ENCODE results near the gene CEP112. TPM values are rescaled to one million over a fixed set of nuclear protein-coding genes. Genes with fewer than 3 reads are reported as not detected.

The CEP112 gene
- polyA plus RNA-seq, 1 donor (not counting 4 experiments of a cell fraction or from before 2014, with no cell fraction given) = 2.6 TPM

DNA sequence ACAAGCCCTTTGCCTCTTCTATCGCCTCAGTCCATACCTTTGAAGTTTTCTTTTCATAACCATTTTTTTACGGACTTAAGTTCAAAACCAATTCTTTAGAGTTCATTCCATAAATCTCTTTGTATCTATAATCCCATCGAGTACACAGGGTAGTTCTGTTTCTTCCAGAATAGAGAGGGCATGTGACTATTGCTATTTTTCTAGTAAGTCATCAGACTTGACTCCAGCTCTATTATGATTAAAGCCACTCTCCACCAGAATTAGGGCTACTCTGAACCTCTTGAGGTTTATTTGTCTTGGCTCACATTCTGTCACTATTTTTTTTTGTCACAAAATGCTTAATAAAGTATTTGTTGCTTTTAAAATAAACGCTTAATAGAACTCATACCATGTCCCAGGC is 438.6 kb downstream of the CEP112 start:
- FAIRE-seq = no peak
- dilution Hi-C loops (cut with MboI; ENCODE audit: extremely low pct_ligation_motif_present, low sequenced_read_pairs) = no loop called here

GRCh38 chr17:65751263-65751662 is 440.7 kb downstream of the CEP112 start:
- Histone ChIP-seq H3K4me3 (ENCODE audit: control insufficient read depth in 2 of 3, extremely low read depth in 1 of 3, insufficient read depth in 2 of 3, low read depth in 1 of 3, low read length in 3 of 3) (no peak overlapping the region), H3K79me2 (ENCODE audit: control insufficient read depth, insufficient read depth, low read length) (no peaks in the 10 kb centered on the region), H3K27ac (ENCODE audit: control insufficient read depth, insufficient read depth, low read length) (no peak overlapping the region), H2AFZ (ENCODE audit: control insufficient read depth, low read length) (no peak overlapping the region), H4K20me1 (ENCODE audit: control insufficient read depth, extremely low read depth, insufficient read depth, low read length) (no peaks in the 10 kb centered on the region), H3K9ac (ENCODE audit: control insufficient read depth, extremely low read depth, insufficient read depth, low read length) (no peak overlapping the region), H3K9me3 (ENCODE audit: control insufficient read depth, low read depth, low read length) (no peaks in the 10 kb centered on the region), H3K36me3 (ENCODE audit: control insufficient read depth in 2 of 2, extremely low read depth in 1 of 2, insufficient read depth in 2 of 2, low read length in 2 of 2) (no peaks in the 10 kb centered on the region), H3K4me2 (ENCODE audit: control insufficient read depth, extremely low read depth, insufficient read depth, low read depth, low read length) (peak overlapping the region; percentile 26), H3K9me1 (ENCODE audit: control insufficient read depth, extremely low read depth, insufficient read depth, low read length) (no peaks in the 10 kb centered on the region), H3K4me1 (ENCODE audit: control insufficient read depth, extremely low read depth, insufficient read depth, low read length) (peaks cover 19% of the 10 kb centered on the region), H3K27me3 (ENCODE audit: control insufficient read depth, extremely low read depth, insufficient read depth, low read length) (no peaks in the 10 kb centered on the region)
- TF ChIP-seq EZH2 (IDR thresholded peaks at IDR 0.05; ENCODE audit: low read length) (no peak), CTCF (optimal IDR thresholded peaks at IDR 0.05 in 1 of 3, IDR thresholded peaks at IDR 0.05 in 1 of 3, conservative IDR thresholded peaks at IDR 0.05 in 1 of 3; ENCODE audit: extremely low read depth in 1 of 3, insufficient read depth in 2 of 3, low read length in 3 of 3) (no peak)
- FAIRE-seq (no peak), DNase-seq (ENCODE audit: low read depth, low spot score) (no peak)
- dilution Hi-C loops (cut with MboI; ENCODE audit: extremely low pct_ligation_motif_present, low sequenced_read_pairs) = no loop called here

More for the DNA sequence above, 438.6 kb downstream of the CEP112 start:
- no peaks in the 10 kb centered on the region for H3K9me1 ChIP-seq (ENCODE audit: control insufficient read depth, extremely low read depth, insufficient read depth, low read length)
- H3K4me1 ChIP-seq (ENCODE audit: control insufficient read depth, extremely low read depth, insufficient read depth, low read length) = peaks cover 19% of the 10 kb centered on the region
- H3K27me3 ChIP-seq (ENCODE audit: control insufficient read depth, extremely low read depth, insufficient read depth, low read length) = no peaks in the 10 kb centered on the region
- H3K4me3 ChIP-seq (ENCODE audit: control insufficient read depth in 2 of 3, extremely low read depth in 1 of 3, insufficient read depth in 2 of 3, low read depth in 1 of 3, low read length in 3 of 3) = no peak overlapping the region
- TF ChIP-seq EZH2 (IDR thresholded peaks at IDR 0.05; ENCODE audit: low read length) (no peak), CTCF (optimal IDR thresholded peaks at IDR 0.05 in 1 of 3, IDR thresholded peaks at IDR 0.05 in 1 of 3, conservative IDR thresholded peaks at IDR 0.05 in 1 of 3; ENCODE audit: extremely low read depth in 1 of 3, insufficient read depth in 2 of 3, low read length in 3 of 3) (no peak)
- no peak overlapping the region for H3K4me2 ChIP-seq (ENCODE audit: control insufficient read depth, extremely low read depth, insufficient read depth, low read depth, low read length)
- H3K79me2 ChIP-seq (ENCODE audit: control insufficient read depth, insufficient read depth, low read length) = no peaks in the 10 kb centered on the region
- DNase-seq (ENCODE audit: low read depth, low spot score) = no peak
- H3K9ac ChIP-seq (ENCODE audit: control insufficient read depth, extremely low read depth, insufficient read depth, low read length) = no peak overlapping the region
- no peak overlapping the region for H3K27ac ChIP-seq (ENCODE audit: control insufficient read depth, insufficient read depth, low read length)
- H4K20me1 ChIP-seq (ENCODE audit: control insufficient read depth, extremely low read depth, insufficient read depth, low read length) = no peaks in the 10 kb centered on the region
- H3K9me3 ChIP-seq (ENCODE audit: control insufficient read depth, low read depth, low read length) = no peaks in the 10 kb centered on the region
- no peak overlapping the region for H2AFZ ChIP-seq (ENCODE audit: control insufficient read depth, low read length)
- H3K36me3 ChIP-seq (ENCODE audit: control insufficient read depth in 2 of 2, extremely low read depth in 1 of 2, insufficient read depth in 2 of 2, low read length in 2 of 2) = no peaks in the 10 kb centered on the region

Data from keratinocyte (primary cell).